ENCODE results near the gene KCNH1. TPM values are rescaled to one million over a fixed set of nuclear protein-coding genes. Genes with fewer than 3 reads are reported as not detected.

The KCNH1 gene
- polyA plus RNA-seq, 2 of the 4 experiments (the other 2 are of a cell fraction): 5.1 to 7.9 TPM

DNA sequence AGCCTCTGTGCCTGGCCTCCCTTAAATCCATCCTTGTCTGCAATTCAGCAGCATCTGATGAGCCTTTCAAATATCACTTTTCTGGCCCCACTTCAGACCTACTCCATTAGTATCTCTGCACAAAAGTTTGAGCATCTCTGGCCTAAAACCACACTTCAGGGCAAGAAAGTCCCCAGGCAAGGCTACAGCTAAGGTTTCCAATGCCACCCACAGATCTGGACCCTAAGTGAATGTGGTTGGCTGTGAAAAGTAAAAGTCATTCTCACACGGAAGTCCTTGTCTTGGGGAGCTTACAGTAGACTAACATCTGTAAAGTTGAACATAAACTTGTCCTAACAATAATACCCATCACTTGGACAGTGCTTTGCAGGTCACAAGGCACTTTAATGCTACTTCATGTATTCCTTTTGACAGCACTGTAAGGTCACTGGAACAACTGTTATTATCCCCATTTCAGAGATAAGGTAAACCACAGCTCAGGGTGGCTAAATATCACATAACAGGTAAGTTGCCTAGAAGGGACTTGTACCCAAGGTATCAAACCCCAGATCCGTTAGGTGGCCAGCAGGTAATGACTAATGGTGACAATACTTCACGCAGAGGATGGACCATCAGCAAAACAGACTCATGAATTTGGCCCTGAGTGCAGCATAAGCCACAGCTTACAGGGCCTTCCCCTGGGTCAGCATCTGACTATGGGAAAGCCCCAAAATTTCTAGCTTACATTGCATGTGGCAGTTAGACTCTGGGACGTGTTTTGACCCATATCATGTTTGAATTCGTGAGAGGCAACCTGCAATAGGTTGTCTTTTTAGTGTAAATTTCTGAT is 449.3 kb downstream of the KCNH1 start:
- no peak for TF ChIP-seq PBX3 (IDR thresholded peaks at IDR 0.05)
- no peak for TF ChIP-seq REST (IDR thresholded peaks at IDR 0.05)
- no peak for TF ChIP-seq KDM1A (IDR thresholded peaks at IDR 0.05; ENCODE audit: low read depth)
- no peak for TF ChIP-seq HOXB13 (CRISPR knock-in tag; IDR thresholded peaks at IDR 0.05; ENCODE audit: low read depth)
- no peak for TF ChIP-seq NPAS2 (CRISPR knock-in tag; IDR thresholded peaks at IDR 0.05; ENCODE audit: borderline replicate concordance)
- TF ChIP-seq FOSB (CRISPR knock-in tag; IDR thresholded peaks at IDR 0.05): no peak
- TF ChIP-seq, protein P1, sequence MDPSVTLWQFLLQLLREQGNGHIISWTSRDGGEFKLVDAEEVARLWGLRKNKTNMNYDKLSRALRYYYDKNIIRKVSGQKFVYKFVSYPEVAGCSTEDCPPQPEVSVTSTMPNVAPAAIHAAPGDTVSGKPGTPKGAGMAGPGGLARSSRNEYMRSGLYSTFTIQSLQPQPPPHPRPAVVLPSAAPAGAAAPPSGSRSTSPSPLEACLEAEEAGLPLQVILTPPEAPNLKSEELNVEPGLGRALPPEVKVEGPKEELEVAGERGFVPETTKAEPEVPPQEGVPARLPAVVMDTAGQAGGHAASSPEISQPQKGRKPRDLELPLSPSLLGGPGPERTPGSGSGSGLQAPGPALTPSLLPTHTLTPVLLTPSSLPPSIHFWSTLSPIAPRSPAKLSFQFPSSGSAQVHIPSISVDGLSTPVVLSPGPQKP (IDR thresholded peaks at IDR 0.05; ENCODE audit: low read depth, low read length): no peak
- no peak for TF ChIP-seq E2F6 (IDR thresholded peaks at IDR 0.05; ENCODE audit: borderline replicate concordance, low read depth)
- no peak for TF ChIP-seq RAD21 (conservative IDR thresholded peaks at IDR 0.05 in 1 of 2, IDR thresholded peaks at IDR 0.05 in 1 of 2)
- no peak for TF ChIP-seq ZNF302 (CRISPR knock-in tag; IDR thresholded peaks at IDR 0.05)
- no peak for TF ChIP-seq NFE2L2 (conservative IDR thresholded peaks at IDR 0.05; ENCODE audit: low read length)
- TF ChIP-seq MYC (IDR thresholded peaks at IDR 0.05; ENCODE audit: borderline replicate concordance, low read length): no peak
- no peak for TF ChIP-seq RCOR1 (IDR thresholded peaks at IDR 0.05; ENCODE audit: low read depth, low read length)
- no peak for TF ChIP-seq SREBF2 (IDR thresholded peaks at IDR 0.05)
- no peak for TF ChIP-seq CBX8 (IDR thresholded peaks at IDR 0.05)
- no peak for TF ChIP-seq HDAC2 (IDR thresholded peaks at IDR 0.05)
- H3K4me3 ChIP-seq: no peak overlapping the region
- ChIA-PET CTCF (interaction anchor here (2.6 kb wide), 1 partner anchor 449 kb away, joined by 9 read pairs; the partner anchor contains the start of gene KCNH1), POLR2A (no interaction called here)
- DNase-seq (ENCODE audit: low read depth in 1 of 2, low spot score in 1 of 2) (no peak), ATAC-seq (no peak), FAIRE-seq (no peak)
- H3K4me2 ChIP-seq: no peak overlapping the region
- no peaks in the 10 kb centered on the region for H3K9me3 ChIP-seq
- H3K27ac ChIP-seq: peak overlapping the region in 1 of 2 experiments; percentile 29; a peak in 1 of 6 replicates
- WGBS (ENCODE audit: missing lambda C conversion rate): 61% methylated on average over 5 of the region's 5 CpGs
- peaks cover 34% of the 10 kb centered on the region for H3K4me1 ChIP-seq

- ATAC-seq (no peak), DNase-seq (ENCODE audit: low read depth in 1 of 2, low spot score in 1 of 2) (no peak), FAIRE-seq (no peak)
- ChIA-PET CTCF (interaction anchor here (2.6 kb wide), 1 partner anchor 450 kb away, joined by 9 read pairs; the partner anchor contains the start of gene KCNH1), POLR2A (no interaction called here)
- H3K4me3 ChIP-seq: no peak overlapping the region
- H3K9me3 ChIP-seq: no peaks in the 10 kb centered on the region
- H3K27ac ChIP-seq: no peak overlapping the region
- H3K4me2 ChIP-seq: no peak overlapping the region
- peaks cover 22% of the 10 kb centered on the region for H3K4me1 ChIP-seq
- WGBS (ENCODE audit: missing lambda C conversion rate): 89% methylated on average over 33 of the region's 33 CpGs
- TF ChIP-seq, protein P2, sequence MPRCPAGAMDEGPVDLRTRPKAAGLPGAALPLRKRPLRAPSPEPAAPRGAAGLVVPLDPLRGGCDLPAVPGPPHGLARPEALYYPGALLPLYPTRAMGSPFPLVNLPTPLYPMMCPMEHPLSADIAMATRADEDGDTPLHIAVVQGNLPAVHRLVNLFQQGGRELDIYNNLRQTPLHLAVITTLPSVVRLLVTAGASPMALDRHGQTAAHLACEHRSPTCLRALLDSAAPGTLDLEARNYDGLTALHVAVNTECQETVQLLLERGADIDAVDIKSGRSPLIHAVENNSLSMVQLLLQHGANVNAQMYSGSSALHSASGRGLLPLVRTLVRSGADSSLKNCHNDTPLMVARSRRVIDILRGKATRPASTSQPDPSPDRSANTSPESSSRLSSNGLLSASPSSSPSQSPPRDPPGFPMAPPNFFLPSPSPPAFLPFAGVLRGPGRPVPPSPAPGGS (IDR thresholded peaks at IDR 0.05): no peak
- no peak for TF ChIP-seq PHF8 (IDR thresholded peaks at IDR 0.05; ENCODE audit: borderline replicate concordance, low read depth)
- TF ChIP-seq JUN (IDR thresholded peaks at IDR 0.05): no peak
- TF ChIP-seq JUNB (IDR thresholded peaks at IDR 0.05): no peak
- no peak for TF ChIP-seq ZSCAN20 (CRISPR knock-in tag; IDR thresholded peaks at IDR 0.05)
- no peak for TF ChIP-seq MAFK (IDR thresholded peaks at IDR 0.05; ENCODE audit: partially characterized antibody)
- no peak for TF ChIP-seq RFX5 (IDR thresholded peaks at IDR 0.05)
- TF ChIP-seq BHLHE40 (IDR thresholded peaks at IDR 0.05; ENCODE audit: low read depth, low read length): no peak
- no peak for TF ChIP-seq CBX8 (IDR thresholded peaks at IDR 0.05)
- no peak for TF ChIP-seq KDM1A (IDR thresholded peaks at IDR 0.05; ENCODE audit: low read depth)
- TF ChIP-seq, protein P1 (IDR thresholded peaks at IDR 0.05; ENCODE audit: low read depth, low read length): no peak
- no peak for TF ChIP-seq MAZ (IDR thresholded peaks at IDR 0.05; ENCODE audit: borderline replicate concordance, low read depth, low read length)
- TF ChIP-seq ESRRA (IDR thresholded peaks at IDR 0.05; ENCODE audit: borderline replicate concordance, low read length): no peak
- no peak for TF ChIP-seq EP300 (IDR thresholded peaks at IDR 0.05)
- no peak for TF ChIP-seq RCOR1 (IDR thresholded peaks at IDR 0.05; ENCODE audit: low read depth, low read length)
Measured at GRCh38 chr1:210683403-210684047, 450.4 kb downstream of the KCNH1 start.

All from A549 (cell line).